ENCODE results near the gene SPATA21.
A peak's percentile ranks its signal among the peaks of the same experiment; 100 is the strongest.

Gene SPATA21

GRCh38 chr1:16391411-16391810, 45.8 kb downstream of the SPATA21 start:
- H3K27ac ChIP-seq (ENCODE audit: low read depth, low read length), result no peak overlapping the region
- H3K27me3 ChIP-seq (ENCODE audit: control insufficient read depth in 1 of 2, insufficient read depth in 2 of 2, low read length in 2 of 2), result no peaks in the 10 kb centered on the region
- H3K4me3 ChIP-seq (ENCODE audit: low read depth in 1 of 2, low read length in 2 of 2), result no peak overlapping the region
- H3K4me1 ChIP-seq (ENCODE audit: insufficient read depth, low read length), result peaks cover 41% of the 10 kb centered on the region
- H3K9ac ChIP-seq (ENCODE audit: low read length), result no peak overlapping the region
- no peaks in the 10 kb centered on the region for H3K9me3 ChIP-seq (ENCODE audit: low read length)
- peaks cover 21% of the 10 kb centered on the region for H3K36me3 ChIP-seq (ENCODE audit: insufficient read depth, low read length)

- H3K9me3 ChIP-seq (ENCODE audit: low read length), result no peaks in the 10 kb centered on the region
- no peaks in the 10 kb centered on the region for H3K36me3 ChIP-seq (ENCODE audit: insufficient read depth, low read length)
- H3K9ac ChIP-seq (ENCODE audit: low read length), result peak overlapping the region; percentile 22
- H3K4me1 ChIP-seq (ENCODE audit: insufficient read depth, low read length), result peaks cover 52% of the 10 kb centered on the region
- H3K27me3 ChIP-seq (ENCODE audit: control insufficient read depth in 1 of 2, insufficient read depth in 2 of 2, low read length in 2 of 2), result no peaks in the 10 kb centered on the region
- peak overlapping the region; percentile 67 for H3K27ac ChIP-seq (ENCODE audit: low read depth, low read length)
- peak overlapping the region in 1 of 2 donors; percentile 62 for H3K4me3 ChIP-seq (ENCODE audit: low read depth in 1 of 2, low read length in 2 of 2)
Measured at GRCh38 chr1:16387201-16388188, 49.7 kb downstream of the SPATA21 start.

GRCh38 chr1:16386454-16387113, 50.6 kb downstream of the SPATA21 start:
- Histone ChIP-seq H3K4me1 (ENCODE audit: insufficient read depth, low read length) (peaks cover 43% of the 10 kb centered on the region), H3K27me3 (ENCODE audit: control insufficient read depth in 1 of 2, insufficient read depth in 2 of 2, low read length in 2 of 2) (no peaks in the 10 kb centered on the region), H3K9me3 (ENCODE audit: low read length) (no peaks in the 10 kb centered on the region), H3K36me3 (ENCODE audit: insufficient read depth, low read length) (no peaks in the 10 kb centered on the region), H3K27ac (ENCODE audit: low read depth, low read length) (peak overlapping the region; percentile 67), H3K4me3 (ENCODE audit: low read depth in 1 of 2, low read length in 2 of 2) (peak overlapping the region in 1 of 2 donors; percentile 3), H3K9ac (ENCODE audit: low read length) (no peak overlapping the region)

- peak overlapping the region in 1 of 2 donors; percentile 3 for H3K4me3 ChIP-seq (ENCODE audit: low read depth in 1 of 2, low read length in 2 of 2)
- no peak overlapping the region for H3K9ac ChIP-seq (ENCODE audit: low read length)
- H3K4me1 ChIP-seq (ENCODE audit: insufficient read depth, low read length), result peaks cover 39% of the 10 kb centered on the region
- H3K27ac ChIP-seq (ENCODE audit: low read depth, low read length), result peak overlapping the region; percentile 67
- H3K9me3 ChIP-seq (ENCODE audit: low read length), result no peaks in the 10 kb centered on the region
- H3K36me3 ChIP-seq (ENCODE audit: insufficient read depth, low read length), result no peaks in the 10 kb centered on the region
- no peaks in the 10 kb centered on the region for H3K27me3 ChIP-seq (ENCODE audit: control insufficient read depth in 1 of 2, insufficient read depth in 2 of 2, low read length in 2 of 2)
Measured at GRCh38 chr1:16385659-16386453, 51.4 kb downstream of the SPATA21 start.

GRCh38 chr1:16383888-16384287, 53.3 kb downstream of the SPATA21 start:
- no peaks in the 10 kb centered on the region for H3K36me3 ChIP-seq (ENCODE audit: insufficient read depth, low read length)
- no peaks in the 10 kb centered on the region for H3K9me3 ChIP-seq (ENCODE audit: low read length)
- H3K9ac ChIP-seq (ENCODE audit: low read length), result no peak overlapping the region
- H3K4me1 ChIP-seq (ENCODE audit: insufficient read depth, low read length), result peaks cover 39% of the 10 kb centered on the region
- H3K4me3 ChIP-seq (ENCODE audit: low read depth in 1 of 2, low read length in 2 of 2), result no peak overlapping the region
- no peaks in the 10 kb centered on the region for H3K27me3 ChIP-seq (ENCODE audit: control insufficient read depth in 1 of 2, insufficient read depth in 2 of 2, low read length in 2 of 2)
- no peak overlapping the region for H3K27ac ChIP-seq (ENCODE audit: low read depth, low read length)

GRCh38 chr1:16380868-16381267, 56.4 kb downstream of the SPATA21 start:
- no peaks in the 10 kb centered on the region for H3K36me3 ChIP-seq (ENCODE audit: insufficient read depth, low read length)
- H3K4me1 ChIP-seq (ENCODE audit: insufficient read depth, low read length), result peaks cover 39% of the 10 kb centered on the region
- H3K9ac ChIP-seq (ENCODE audit: low read length), result no peak overlapping the region
- H3K27me3 ChIP-seq (ENCODE audit: control insufficient read depth in 1 of 2, insufficient read depth in 2 of 2, low read length in 2 of 2), result no peaks in the 10 kb centered on the region
- H3K27ac ChIP-seq (ENCODE audit: low read depth, low read length), result no peak overlapping the region
- H3K4me3 ChIP-seq (ENCODE audit: low read depth in 1 of 2, low read length in 2 of 2), result no peak overlapping the region
- no peaks in the 10 kb centered on the region for H3K9me3 ChIP-seq (ENCODE audit: low read length)

GRCh38 chr1:16378443-16378842, 58.8 kb downstream of the SPATA21 start:
- no peak overlapping the region for H3K27ac ChIP-seq (ENCODE audit: low read depth, low read length)
- H3K9ac ChIP-seq (ENCODE audit: low read length), result no peak overlapping the region
- no peak overlapping the region for H3K4me3 ChIP-seq (ENCODE audit: low read depth in 1 of 2, low read length in 2 of 2)
- no peaks in the 10 kb centered on the region for H3K9me3 ChIP-seq (ENCODE audit: low read length)
- H3K27me3 ChIP-seq (ENCODE audit: control insufficient read depth in 1 of 2, insufficient read depth in 2 of 2, low read length in 2 of 2), result no peaks in the 10 kb centered on the region
- no peaks in the 10 kb centered on the region for H3K36me3 ChIP-seq (ENCODE audit: insufficient read depth, low read length)
- H3K4me1 ChIP-seq (ENCODE audit: insufficient read depth, low read length), result peaks cover 35% of the 10 kb centered on the region

- H3K9me3 ChIP-seq (ENCODE audit: low read length), result no peaks in the 10 kb centered on the region
- no peaks in the 10 kb centered on the region for H3K27me3 ChIP-seq (ENCODE audit: control insufficient read depth in 1 of 2, insufficient read depth in 2 of 2, low read length in 2 of 2)
- no peaks in the 10 kb centered on the region for H3K36me3 ChIP-seq (ENCODE audit: insufficient read depth, low read length)
- H3K9ac ChIP-seq (ENCODE audit: low read length), result no peak overlapping the region
- no peak overlapping the region for H3K27ac ChIP-seq (ENCODE audit: low read depth, low read length)
- peaks cover 40% of the 10 kb centered on the region for H3K4me1 ChIP-seq (ENCODE audit: insufficient read depth, low read length)
- H3K4me3 ChIP-seq (ENCODE audit: low read depth in 1 of 2, low read length in 2 of 2), result no peak overlapping the region
Measured at GRCh38 chr1:16376971-16377370, 60.3 kb downstream of the SPATA21 start.

- no peaks in the 10 kb centered on the region for H3K9me3 ChIP-seq (ENCODE audit: low read length)
- H3K27ac ChIP-seq (ENCODE audit: low read depth, low read length), result peak overlapping the region; percentile 30
- H3K4me3 ChIP-seq (ENCODE audit: low read depth in 1 of 2, low read length in 2 of 2), result peak overlapping the region in 1 of 2 donors; percentile 14
- peaks cover 40% of the 10 kb centered on the region for H3K4me1 ChIP-seq (ENCODE audit: insufficient read depth, low read length)
- H3K9ac ChIP-seq (ENCODE audit: low read length), result no peak overlapping the region
- no peaks in the 10 kb centered on the region for H3K27me3 ChIP-seq (ENCODE audit: control insufficient read depth in 1 of 2, insufficient read depth in 2 of 2, low read length in 2 of 2)
- no peaks in the 10 kb centered on the region for H3K36me3 ChIP-seq (ENCODE audit: insufficient read depth, low read length)
Measured at GRCh38 chr1:16375521-16376340, 61.5 kb downstream of the SPATA21 start.

- Histone ChIP-seq H3K27me3 (ENCODE audit: control insufficient read depth in 1 of 2, insufficient read depth in 2 of 2, low read length in 2 of 2) (no peaks in the 10 kb centered on the region), H3K9ac (ENCODE audit: low read length) (no peak overlapping the region), H3K4me1 (ENCODE audit: insufficient read depth, low read length) (peaks cover 42% of the 10 kb centered on the region), H3K36me3 (ENCODE audit: insufficient read depth, low read length) (no peaks in the 10 kb centered on the region), H3K27ac (ENCODE audit: low read depth, low read length) (no peak overlapping the region), H3K4me3 (ENCODE audit: low read depth in 1 of 2, low read length in 2 of 2) (no peak overlapping the region), H3K9me3 (ENCODE audit: low read length) (no peaks in the 10 kb centered on the region)
Measured at GRCh38 chr1:16374266-16374665, 63.0 kb downstream of the SPATA21 start.

All from muscle layer of colon (tissue), 2 donors.